GM19438 (cell line): ENCODE results near the gene CISD3.

Experiments
- ATAC-seq: cut with Tn5 transposase; IDR thresholded peaks from one replicate; pipeline ENCODE4 v1.9.1; 2021; ENCODE audit warnings: low read depth; ENCODE audit not compliant: unreplicated experiment

Gene CISD3

GRCh38 chr17:38761612-38762011, 31.5 kb downstream of the CISD3 start:
- ATAC-seq: no peak

- ATAC-seq: no peak
Measured at GRCh38 chr17:38762231-38762630, 32.1 kb downstream of the CISD3 start.

- ATAC-seq: no peak
Measured at GRCh38 chr17:38766341-38766740, 36.2 kb downstream of the CISD3 start.

GRCh38 chr17:38768417-38768816, 38.3 kb downstream of the CISD3 start:
- ATAC-seq: no peak

- no peak for ATAC-seq
Measured at GRCh38 chr17:38773258-38773657, 43.1 kb downstream of the CISD3 start.

GRCh38 chr17:38777641-38778250, 47.6 kb downstream of the CISD3 start:
- no peak for ATAC-seq

GRCh38 chr17:38779965-38780752, 50.0 kb downstream of the CISD3 start:
- ATAC-seq: no peak

GRCh38 chr17:38783227-38783626, 53.1 kb downstream of the CISD3 start:
- no peak for ATAC-seq
